Epithelial cell of proximal tubule (primary cell): Measurements from ENCODE around the gene HCFC1R1. TPM values are rescaled to one million over a fixed set of nuclear protein-coding genes. Genes with fewer than 3 reads are reported as not detected.

Source experiments
- DNase-seq: peaks from one replicate; pipeline ENCODE4 v3.0.0-alpha.2; 2011; ENCODE audit warnings: low read depth
- H3K4me3 ChIP-seq: 2 replicates; pipeline ENCODE4 v1.5.1; 2011; ENCODE audit warnings: low read depth, mild to moderate bottlenecking, low read length
- total RNA-seq: library from RNA; depleted of rRNA; stranded (reverse); fragments of >200 nt; gene quantifications from 2 replicates; pipeline ENCODE4 v1.2.3, GENCODE V29; 2015
- TF ChIP-seq, protein P1 (sequence below): conservative IDR thresholded peaks from 2 replicates; pipeline ENCODE4 v1.5.1; 2012; ENCODE audit warnings: low read depth, mild to moderate bottlenecking, low read length

HCFC1R1 gene
- total RNA-seq, 1 donor from 2014 or later: 39.0 TPM

DNA sequence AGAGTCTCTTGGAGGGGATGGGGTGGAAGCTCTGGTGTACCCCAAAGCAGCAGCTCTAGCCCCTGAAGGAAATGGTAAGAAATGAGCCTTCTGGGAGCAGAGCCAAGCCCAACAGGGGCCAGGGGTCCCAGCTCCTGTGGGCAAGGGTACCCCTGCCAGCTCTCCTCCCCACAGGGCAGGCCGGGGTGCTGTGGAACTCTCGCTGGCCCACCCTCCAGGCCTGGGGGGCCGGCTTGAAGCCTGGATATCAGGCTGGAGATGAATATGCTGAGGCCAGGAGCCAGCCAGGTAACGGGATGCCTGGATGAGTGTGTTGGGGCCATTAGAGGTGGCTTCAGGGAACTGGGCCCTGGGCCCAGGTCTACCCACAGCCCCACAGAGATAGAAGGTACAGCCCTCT lies 23.2 kb downstream of the HCFC1R1 start:
- TF ChIP-seq, protein P1, sequence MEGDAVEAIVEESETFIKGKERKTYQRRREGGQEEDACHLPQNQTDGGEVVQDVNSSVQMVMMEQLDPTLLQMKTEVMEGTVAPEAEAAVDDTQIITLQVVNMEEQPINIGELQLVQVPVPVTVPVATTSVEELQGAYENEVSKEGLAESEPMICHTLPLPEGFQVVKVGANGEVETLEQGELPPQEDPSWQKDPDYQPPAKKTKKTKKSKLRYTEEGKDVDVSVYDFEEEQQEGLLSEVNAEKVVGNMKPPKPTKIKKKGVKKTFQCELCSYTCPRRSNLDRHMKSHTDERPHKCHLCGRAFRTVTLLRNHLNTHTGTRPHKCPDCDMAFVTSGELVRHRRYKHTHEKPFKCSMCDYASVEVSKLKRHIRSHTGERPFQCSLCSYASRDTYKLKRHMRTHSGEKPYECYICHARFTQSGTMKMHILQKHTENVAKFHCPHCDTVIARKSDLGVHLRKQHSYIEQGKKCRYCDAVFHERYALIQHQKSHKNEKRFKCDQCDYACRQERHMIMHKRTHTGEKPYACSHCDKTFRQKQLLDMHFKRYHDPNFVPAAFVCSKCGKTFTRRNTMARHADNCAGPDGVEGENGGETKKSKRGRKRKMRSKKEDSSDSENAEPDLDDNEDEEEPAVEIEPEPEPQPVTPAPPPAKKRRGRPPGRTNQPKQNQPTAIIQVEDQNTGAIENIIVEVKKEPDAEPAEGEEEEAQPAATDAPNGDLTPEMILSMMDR: no peak
- DNase-seq: no peak

DNA sequence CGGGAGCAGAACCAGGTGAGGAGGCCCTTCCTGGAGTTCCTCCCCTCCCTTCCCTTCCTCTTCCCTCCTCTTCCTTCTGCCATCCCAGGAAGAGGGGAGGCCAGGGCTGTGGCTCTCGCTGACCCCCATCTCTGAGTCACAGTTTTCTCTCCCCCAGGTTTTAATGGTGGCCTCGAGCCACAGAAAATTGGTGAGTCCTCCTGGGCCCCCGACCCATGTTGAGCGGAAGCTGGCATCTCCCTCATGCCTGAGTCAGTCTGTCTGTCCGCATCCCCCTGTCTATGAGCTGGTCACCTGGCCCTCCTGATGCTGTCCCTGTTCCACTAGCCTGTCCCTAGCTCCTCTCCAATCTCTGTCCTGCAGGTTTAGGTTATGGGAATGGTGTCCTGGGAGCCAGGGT lies 23.8 kb downstream of the HCFC1R1 start:
- DNase-seq: no peak
- no peak overlapping the region for H3K4me3 ChIP-seq
- TF ChIP-seq, protein P1: no peak

More for the DNA sequence above, 23.2 kb downstream of the HCFC1R1 start:
- H3K4me3 ChIP-seq: no peak overlapping the region

DNA sequence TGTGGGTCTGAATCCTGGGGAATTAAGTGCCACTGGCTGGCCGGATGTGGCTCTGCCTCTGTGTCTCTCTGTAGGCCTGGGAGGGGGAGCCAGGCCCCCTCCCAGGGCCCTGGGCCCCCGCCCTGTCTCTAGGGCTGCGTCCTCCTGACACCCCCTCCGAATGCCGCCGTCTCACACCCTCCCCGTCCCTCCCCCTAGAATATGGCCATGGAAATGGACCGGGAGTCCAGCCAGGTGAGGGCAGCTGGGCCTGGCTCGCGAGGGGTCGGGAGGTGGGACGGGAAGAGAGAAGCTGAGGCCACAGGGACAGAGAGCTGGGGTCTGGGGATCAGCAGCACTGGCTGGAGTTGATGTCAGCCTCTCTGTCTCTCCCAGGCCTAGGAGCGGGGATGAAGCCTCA lies 27.4 kb downstream of the HCFC1R1 start:
- no peak for DNase-seq
- no peak overlapping the region for H3K4me3 ChIP-seq
- TF ChIP-seq, protein P1: no peak

DNA sequence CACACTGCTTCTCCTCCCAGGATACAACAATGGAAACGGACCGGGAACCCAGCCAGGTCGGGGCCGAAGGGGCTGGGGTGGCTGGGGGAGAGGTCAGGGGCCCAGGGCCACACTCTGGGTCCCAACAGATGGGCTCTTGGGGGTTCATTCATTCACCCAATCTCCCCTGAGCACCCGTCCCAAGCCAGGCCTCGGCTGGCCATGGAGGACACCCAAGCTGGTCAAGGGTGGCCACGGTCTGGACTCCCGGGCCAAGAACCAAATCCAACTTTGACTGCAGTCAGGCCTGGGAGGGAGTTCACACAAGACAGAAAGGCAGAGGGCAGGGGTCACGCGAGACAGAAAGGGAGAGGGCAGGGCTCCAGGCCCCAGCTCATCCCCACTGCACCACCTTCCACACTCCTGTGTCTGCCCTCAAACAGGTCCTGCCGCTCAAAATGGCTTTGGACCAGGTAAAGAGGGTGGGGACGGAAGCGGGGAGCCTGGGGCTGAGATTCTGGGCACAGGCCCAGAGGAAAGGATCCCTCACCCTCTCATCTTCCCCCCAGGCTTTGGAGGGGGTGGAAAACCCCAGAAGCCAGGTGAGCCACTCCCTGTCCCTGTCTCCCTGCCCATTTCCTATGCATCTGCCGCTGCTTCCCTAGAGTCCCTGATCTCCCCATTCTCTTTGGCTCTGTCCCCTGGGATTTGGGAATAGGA lies 31.2 kb downstream of the HCFC1R1 start:
- H3K4me3 ChIP-seq: no peak overlapping the region
- DNase-seq: no peak
- TF ChIP-seq, protein P1: no peak

DNA sequence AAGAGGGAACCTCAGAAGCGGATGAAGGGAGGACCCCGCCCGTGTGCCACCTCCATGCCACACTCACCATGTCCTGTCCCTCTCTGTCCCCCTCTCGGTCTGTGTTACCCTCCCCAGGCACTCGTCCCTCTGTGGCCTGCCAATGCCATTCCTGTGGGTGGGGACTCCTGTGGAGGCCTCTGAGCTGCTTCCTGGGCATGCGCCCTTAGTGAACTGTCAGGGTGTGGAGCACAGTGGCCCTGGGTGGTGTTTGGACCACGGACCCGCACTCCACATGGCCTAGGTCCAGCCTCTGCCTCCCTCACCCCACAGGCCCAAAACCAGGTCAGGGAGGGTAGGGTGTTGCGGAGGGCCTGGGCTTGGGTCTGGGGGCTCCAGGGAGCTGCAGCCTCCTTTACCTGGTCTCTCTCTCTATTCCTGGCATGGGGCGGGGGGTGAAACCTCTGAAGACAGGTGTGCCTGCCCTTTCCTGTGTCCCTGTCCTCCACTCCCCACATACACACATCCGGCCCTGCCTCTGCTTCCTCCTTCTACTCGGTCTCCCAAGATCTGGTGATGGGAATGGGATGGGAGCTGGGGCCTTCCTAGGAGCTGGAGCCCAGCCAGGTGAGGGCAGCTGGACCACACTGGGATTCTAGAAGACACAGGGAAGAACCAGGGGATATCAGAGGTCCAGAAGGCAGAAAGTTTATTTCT lies 32.0 kb downstream of the HCFC1R1 start:
- no peak for DNase-seq
- TF ChIP-seq, protein P1: no peak
- no peak overlapping the region for H3K4me3 ChIP-seq

DNA sequence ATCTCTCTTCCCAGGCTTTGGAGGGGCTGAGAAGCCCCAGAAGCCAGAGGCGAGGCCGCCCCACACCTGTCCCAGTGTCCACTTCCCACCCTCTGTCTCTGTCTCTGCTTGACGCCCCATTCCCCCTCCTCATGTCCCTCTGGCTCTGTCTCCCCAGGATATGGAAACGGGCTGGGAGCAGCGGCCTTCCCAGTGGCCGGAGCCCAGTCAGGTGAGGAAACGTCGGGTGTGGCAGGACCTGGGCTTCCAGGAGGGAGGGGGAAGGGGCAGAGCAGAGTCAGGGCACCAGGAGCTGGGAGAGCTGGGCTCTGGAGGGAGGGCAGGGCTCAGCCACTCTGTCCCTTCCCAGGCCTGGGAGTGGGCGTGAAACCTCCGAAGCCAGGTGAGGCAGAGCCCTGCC lies 32.9 kb downstream of the HCFC1R1 start:
- TF ChIP-seq, protein P1: no peak
- DNase-seq: no peak
- no peak overlapping the region for H3K4me3 ChIP-seq
